IMR-90 (cell line): ENCODE data around the gene ZNF470. TPM values are rescaled to one million over a fixed set of nuclear protein-coding genes. Genes with fewer than 3 reads are reported as not detected.

Source experiments
- ATAC-seq: fragments of 200-7000 bp; cut with Tn5 transposase; 2 replicates; pipeline ENCODE4 v1.9.1; 2020; ENCODE audit warnings: low read depth, mild to moderate bottlenecking, moderate library complexity
- BruUV-seq: library from RNA; stranded (reverse); fragments of 400-500 nt; replicated peaks from 2 replicates; lab custom pipeline; 2021; lab: Mats Ljungman, UMichigan
- CTCF ChIA-PET: fragments of 300-600 bp; formaldehyde crosslinking; extraction: SDS; loops from one replicate; lab custom pipeline; 2021; ENCODE audit warnings: antibody characterized with exemption; lab: Yijun Ruan, JAX
- POLR2A ChIA-PET: fragments of 300-600 bp; sonication (Branson Sonifier 250); formaldehyde crosslinking; loops from one replicate; lab custom pipeline; 2022; ENCODE audit warnings: antibody characterized with exemption; ENCODE audit not compliant: unreplicated experiment; lab: Charles Lee
- DNase-seq: peaks from one replicate; pipeline ENCODE4 v3.0.0; 2013
- H2AFZ ChIP-seq: replicated peaks from 2 replicates; pipeline ENCODE3; 2013; ENCODE audit warnings: low read length, mild to moderate bottlenecking; ENCODE audit not compliant: poor library complexity
- H2AK5ac ChIP-seq: 2 replicates; pipeline ENCODE4 v1.6.1; 2013; ENCODE audit warnings: low read depth, low read length, inconsistent platforms
- H2AK9ac ChIP-seq: replicated peaks from 2 replicates; pipeline ENCODE3; 2013; ENCODE audit warnings: mild to moderate bottlenecking, low read depth, low read length, moderate library complexity; ENCODE audit not compliant: poor library complexity
- H2BK120ac ChIP-seq: 2 replicates; pipeline ENCODE4 v1.6.1; 2013; ENCODE audit warnings: low read depth, low read length, inconsistent platforms
- H2BK15ac ChIP-seq: 3 replicates; pipeline ENCODE4 v1.6.1; 2013; ENCODE audit warnings: low read depth, low read length, inconsistent platforms
- H2BK20ac ChIP-seq: 2 replicates; pipeline ENCODE4 v1.6.1; 2013; ENCODE audit warnings: low read depth, mild to moderate bottlenecking, inconsistent platforms, low read length, moderate library complexity
- H2BK5ac ChIP-seq: 2 replicates; pipeline ENCODE4 v1.6.1; 2013; ENCODE audit warnings: mild to moderate bottlenecking, low read depth, low read length, inconsistent platforms; ENCODE audit not compliant: poor library complexity, severe bottlenecking
- H3K14ac ChIP-seq: replicated peaks from 2 replicates; pipeline ENCODE4 v1.6.1; 2013; ENCODE audit warnings: low read depth, low read length, inconsistent platforms
- H3K18ac ChIP-seq: 2 replicates; pipeline ENCODE4 v1.6.1; 2013; ENCODE audit warnings: low read depth, low read length, control low read depth
- H3K23ac ChIP-seq: 2 replicates; pipeline ENCODE4 v1.6.1; 2013; ENCODE audit warnings: low read depth, low read length, inconsistent platforms
- H3K27ac ChIP-seq: 2 replicates; pipeline ENCODE4 v1.5.1; 2013; ENCODE audit warnings: mild to moderate bottlenecking, control low read depth, low read length; ENCODE audit not compliant: insufficient read depth
- H3K27me3 ChIP-seq: 2 replicates; pipeline ENCODE4 v1.6.1; 2013; ENCODE audit warnings: low read length; ENCODE audit not compliant: control insufficient read depth, insufficient read depth
- H3K36me3 ChIP-seq: 2 replicates; pipeline ENCODE4 v1.6.1; 2013; ENCODE audit warnings: low read length, mixed read lengths; ENCODE audit not compliant: control insufficient read depth, insufficient read depth
- H3K4ac ChIP-seq: 2 replicates; pipeline ENCODE4 v1.6.1; 2013; ENCODE audit warnings: low read depth, low read length, inconsistent platforms
- H3K4me1 ChIP-seq: 2 replicates; pipeline ENCODE4 v1.6.1; 2013; ENCODE audit warnings: low read length, mixed read lengths; ENCODE audit not compliant: control insufficient read depth, insufficient read depth
- H3K4me2 ChIP-seq: 2 replicates; pipeline ENCODE4 v1.6.1; 2013; ENCODE audit warnings: low read depth, mild to moderate bottlenecking, control low read depth, low read length, moderate library complexity
- H3K4me3 ChIP-seq: 2 replicates; pipeline ENCODE4 v1.5.1; 2013; ENCODE audit warnings: low read depth, mild to moderate bottlenecking, control low read depth, low read length, moderate library complexity; ENCODE audit not compliant: insufficient read depth
- H3K56ac ChIP-seq: 2 replicates; pipeline ENCODE4 v1.6.1; 2013; ENCODE audit warnings: low read length, inconsistent platforms; ENCODE audit not compliant: insufficient read depth; ENCODE audit errors: extremely low read depth
- H3K79me1 ChIP-seq, 2 experiments: 2 replicates each; pipeline ENCODE4 v1.6.1; 2013; ENCODE audit warnings: low read length in 2 of 2, inconsistent platforms in 1 of 2, low read depth in 1 of 2
- H3K9ac ChIP-seq: 2 replicates; pipeline ENCODE4 v1.6.1; 2013; ENCODE audit warnings: low read depth, low read length, control low read depth
- H3K9me1 ChIP-seq: 2 replicates; pipeline ENCODE4 v1.6.1; 2013; ENCODE audit warnings: low read length, inconsistent platforms; ENCODE audit not compliant: insufficient read depth
- H3K9me3 ChIP-seq: 2 replicates; pipeline ENCODE4 v1.6.1; 2013; ENCODE audit warnings: low read length; ENCODE audit not compliant: control insufficient read depth, insufficient read depth
- H4K20me1 ChIP-seq: 2 replicates; pipeline ENCODE4 v1.6.1; 2013; ENCODE audit warnings: low read length, inconsistent platforms; ENCODE audit not compliant: insufficient read depth
- H4K5ac ChIP-seq: 2 replicates; pipeline ENCODE4 v1.6.1; 2013; ENCODE audit warnings: mild to moderate bottlenecking, low read depth, low read length, control low read depth
- H4K8ac ChIP-seq, 2 experiments: 2 replicates each; pipeline ENCODE4 v1.6.1; 2013; ENCODE audit warnings: low read depth in 2 of 2, low read length in 2 of 2, control low read depth in 1 of 2, inconsistent platforms in 1 of 2
- H4K91ac ChIP-seq: 2 replicates; pipeline ENCODE4 v1.6.1; 2013; ENCODE audit warnings: low read depth, low read length, inconsistent platforms; ENCODE audit not compliant: insufficient read depth
- BHLHE40 ChIP-seq: fragments of 150-350 bp; IDR thresholded peaks from 2 replicates; pipeline ENCODE4 v1.6.1; 2016; ENCODE audit warnings: mild to moderate bottlenecking, low read depth, low read length
- CEBPB ChIP-seq: IDR thresholded peaks from 2 replicates; pipeline ENCODE4 v1.6.1; 2012; ENCODE audit warnings: low read depth, low read length, improper control_type of control experiment
- CHD1 ChIP-seq: IDR thresholded peaks from 2 replicates; pipeline ENCODE4 v1.6.1; 2012; ENCODE audit warnings: low read depth, low read length, improper control_type of control experiment
- CTCF ChIP-seq: conservative IDR thresholded peaks from 2 replicates; pipeline ENCODE4 v1.5.1; 2012; ENCODE audit warnings: mild to moderate bottlenecking, low read depth, low read length, improper control_type of control experiment
- FOS ChIP-seq: fragments of 150-350 bp; IDR thresholded peaks from 2 replicates; pipeline ENCODE4 v1.6.1; 2016; ENCODE audit warnings: low read depth, low read length
- MAFK ChIP-seq: IDR thresholded peaks from 2 replicates; pipeline ENCODE4 v1.6.1; 2012; ENCODE audit warnings: low read depth, low read length, improper control_type of control experiment
- MAZ ChIP-seq: IDR thresholded peaks from 2 replicates; pipeline ENCODE4 v1.6.1; 2012; ENCODE audit warnings: low read depth, mild to moderate bottlenecking, low read length, improper control_type of control experiment, moderate library complexity, borderline replicate concordance
- MXI1 ChIP-seq: IDR thresholded peaks from 2 replicates; pipeline ENCODE4 v1.6.1; 2012; ENCODE audit warnings: low read depth, mild to moderate bottlenecking, low read length, moderate library complexity, borderline replicate concordance
- NFE2L2 ChIP-seq: fragments of 150-350 bp; IDR thresholded peaks from 2 replicates; pipeline ENCODE4 v1.6.1; 2016; ENCODE audit warnings: low read depth, mild to moderate bottlenecking, low read length
- POLR2A ChIP-seq: IDR thresholded peaks from 2 replicates; pipeline ENCODE4 v1.6.1; 2012; ENCODE audit warnings: mild to moderate bottlenecking, low read depth, low read length
- RAD21 ChIP-seq: IDR thresholded peaks from 2 replicates; pipeline ENCODE4 v1.6.1; 2012; ENCODE audit warnings: low read length, improper control_type of control experiment
- RCOR1 ChIP-seq: IDR thresholded peaks from 2 replicates; pipeline ENCODE4 v1.6.1; 2012; ENCODE audit warnings: mild to moderate bottlenecking, low read length, improper control_type of control experiment; ENCODE audit not compliant: insufficient replicate concordance
- RFX5 ChIP-seq: IDR thresholded peaks from 2 replicates; pipeline ENCODE4 v1.8.0; 2012; ENCODE audit warnings: low read depth, mild to moderate bottlenecking, low read length, moderate library complexity
- SMC3 ChIP-seq: fragments of 150-350 bp; IDR thresholded peaks from 2 replicates; pipeline ENCODE4 v1.6.1; 2016; ENCODE audit warnings: low read depth, mild to moderate bottlenecking, antibody characterized with exemption, low read length, moderate library complexity
- WGBS, 2 experiments: methylation state at CpG; one replicate each; pipeline versions ENCODE4 v1.1.5 to v1.1.7; 2013; ENCODE audit warnings: missing lambda C conversion rate in 2 of 2; ENCODE audit not compliant: insufficient read length in 1 of 2; ENCODE audit errors: extremely low coverage in 2 of 2; 5-methylcytosine and 5-hydroxymethylcytosine counted together
- dilution Hi-C: fragments of 300-500 bp; cut with HindIII; formaldehyde crosslinking; loops from one replicate; pipeline ENCODE4 v1.14.3; 2018; ENCODE audit warnings: low sequenced_read_pairs; ENCODE audit not compliant: unreplicated experiment
- in situ Hi-C: fragments of 300-500 bp; cut with MboI; formaldehyde crosslinking; loops from 3 replicates; pipeline ENCODE4 v1.14.3; 2019; ENCODE audit warnings: low sequenced_read_pairs, inconsistent platforms, mixed read lengths
- intact Hi-C: fragments of 100-400 bp; cut with micrococcal nuclease; formaldehyde crosslinking; loops from 2 replicates; pipeline ENCODE4 v1.10.0; 2022
- polyA plus RNA-seq, 3 experiments: library from polyadenylated mRNA; depleted of rRNA; stranded (reverse); fragments of >200 nt; gene quantifications; 2 replicates each; pipeline ENCODE4 v1.2.3, GENCODE V29; 2012; ENCODE audit warnings: low replicate concordance in 1 of 3
- total RNA-seq: library from RNA; depleted of rRNA; stranded (reverse); fragments of >200 nt; gene quantifications from 2 replicates; pipeline ENCODE4 v1.2.3, GENCODE V29; 2012

The ZNF470 gene
- total and polyA plus RNA-seq, 2 of the 4 experiments (the other 2 are of a cell fraction), result 1.7 to 3.8 TPM

- Histone ChIP-seq H3K36me3 (peaks cover 53% of the 10 kb centered on the region), H3K18ac (no peak overlapping the region), H2BK120ac (no peak overlapping the region), H3K9ac (no peak overlapping the region), H3K9me1 (no peaks in the 10 kb centered on the region), H3K4me1 (no peaks in the 10 kb centered on the region), H3K23ac (no peak overlapping the region), H4K5ac (no peak overlapping the region), H3K4ac (no peak overlapping the region), H3K27ac (no peak overlapping the region), H4K91ac (no peak overlapping the region), H2BK15ac (no peak overlapping the region), H3K14ac (no peak overlapping the region), H4K20me1 (no peaks in the 10 kb centered on the region), H3K56ac (no peak overlapping the region), H4K8ac (no peak overlapping the region), H2AFZ (no peak overlapping the region), H3K4me3 (no peak overlapping the region), H2BK20ac (no peak overlapping the region), H3K4me2 (no peak overlapping the region), H2AK5ac (no peak overlapping the region), H2AK9ac (no peak overlapping the region), H3K9me3 (peaks cover 74% of the 10 kb centered on the region), H2BK5ac (no peak overlapping the region), H3K27me3 (no peaks in the 10 kb centered on the region), H3K79me1 (peaks cover 5 to 13% of the 10 kb centered on the region in 2 experiments; a peak in 3 of 4 replicates)
- ATAC-seq, result no peak
- DNase-seq, result no peak
- POLR2A ChIA-PET, result no interaction called here
- TF ChIP-seq SMC3 (no peak), MAFK (no peak), RAD21 (no peak), CTCF (no peak), NFE2L2 (no peak), FOS (no peak), CEBPB (no peak), CHD1 (no peak), RCOR1 (no peak), POLR2A (no peak), MXI1 (no peak), RFX5 (no peak), BHLHE40 (no peak), MAZ (no peak)
- in situ Hi-C loops, result no loop called here
- dilution Hi-C loops, result no loop called here
- WGBS, 2 experiments, result 94% methylated on average over 7 of the region's 37 CpGs; no CpG with 5 or more reads in 1 of the 2 experiments
- CTCF ChIA-PET, result no interaction called here
- BruUV-seq, result no TSS peak
- intact Hi-C loops, result no loop called here
These were observed 55.1 kb downstream of the ZNF470 start for GRCh38 chr19:56622374-56622773.
